GM23338 (cell line): ENCODE measurements around the gene GTF3C1. TPM values are rescaled to one million over a fixed set of nuclear protein-coding genes. Genes with fewer than 3 reads are reported as not detected.

Experiments used
- ATAC-seq: fragments of 200-7000 bp; cut with Tn5 transposase; 3 replicates; pipeline ENCODE4 v1.9.1; 2020
- DNase-seq: peaks from one replicate; pipeline ENCODE4 v3.0.0-alpha.2; 2015; ENCODE audit warnings: low spot score
- H2AFZ ChIP-seq: fragments of 200-600 bp; sonication (generic); 2 replicates; pipeline ENCODE4 v1.8.0; 2016; ENCODE audit warnings: antibody characterized with exemption, mild to moderate bottlenecking, moderate library complexity
- H3F3A ChIP-seq: fragments of 200-600 bp; sonication (generic); replicated peaks from 2 replicates; pipeline ENCODE4 v1.8.0; 2017; ENCODE audit warnings: antibody characterized with exemption, mixed run types, low read depth
- H3K27ac ChIP-seq: fragments of 200-600 bp; sonication (generic); 2 replicates; pipeline ENCODE4 v1.6.1; 2016; ENCODE audit warnings: low read depth
- H3K27me3 ChIP-seq: fragments of 200-600 bp; sonication (generic); 2 replicates; pipeline ENCODE4 v1.8.0; 2016; ENCODE audit warnings: mild to moderate bottlenecking, mixed run types, moderate library complexity; ENCODE audit not compliant: insufficient read depth
- H3K36me3 ChIP-seq: fragments of 200-600 bp; sonication (generic); 2 replicates; pipeline ENCODE4 v1.8.0; 2016; ENCODE audit warnings: mild to moderate bottlenecking; ENCODE audit not compliant: insufficient read depth
- H3K4me1 ChIP-seq: fragments of 200-600 bp; sonication (generic); 2 replicates; pipeline ENCODE4 v1.8.0; 2016; ENCODE audit warnings: mild to moderate bottlenecking, moderate library complexity; ENCODE audit not compliant: insufficient read depth
- H3K4me2 ChIP-seq: fragments of 200-600 bp; sonication (generic); 2 replicates; pipeline ENCODE4 v1.7.1; 2017; ENCODE audit warnings: mixed run types
- H3K4me3 ChIP-seq: fragments of 200-600 bp; sonication (generic); 2 replicates; pipeline ENCODE4 v1.6.1; 2016; ENCODE audit warnings: mixed run types
- H3K79me2 ChIP-seq: fragments of 200-600 bp; sonication (generic); replicated peaks from 2 replicates; pipeline ENCODE4 v1.8.0; 2017; ENCODE audit warnings: mild to moderate bottlenecking; ENCODE audit not compliant: insufficient read depth
- H3K9me2 ChIP-seq: fragments of 200-600 bp; sonication (generic); 2 replicates; pipeline ENCODE4 v1.8.0; 2017; ENCODE audit not compliant: insufficient read depth
- H4K20me1 ChIP-seq: fragments of 200-600 bp; sonication (generic); replicated peaks from 2 replicates; pipeline ENCODE4 v1.8.0; 2017; ENCODE audit warnings: mild to moderate bottlenecking; ENCODE audit not compliant: insufficient read depth
- H3K27ac Mint-ChIP-seq: 2 replicates; pipeline ENCODE4 v1.8.0; 2020; ENCODE audit warnings: inconsistent platforms, mild to moderate bottlenecking, moderate library complexity, mixed read lengths
- H3K27me3 Mint-ChIP-seq: 3 replicates; pipeline ENCODE4 v1.8.0; 2022; ENCODE audit warnings: low read depth, mild to moderate bottlenecking, moderate library complexity, mixed read lengths, inconsistent platforms; ENCODE audit not compliant: insufficient read depth, poor library complexity
- H3K36me3 Mint-ChIP-seq: 3 replicates; pipeline ENCODE4 v1.8.0; 2021; ENCODE audit warnings: low read depth, mild to moderate bottlenecking, inconsistent platforms, moderate library complexity, mixed read lengths
- H3K4me1 Mint-ChIP-seq: 3 replicates; pipeline ENCODE4 v1.8.0; 2020; ENCODE audit warnings: mild to moderate bottlenecking, inconsistent platforms, mixed read lengths
- H3K4me3 Mint-ChIP-seq: 3 replicates; pipeline ENCODE4 v1.8.0; 2021; ENCODE audit warnings: moderate library complexity, mild to moderate bottlenecking, inconsistent platforms, mixed read lengths
- H3K9me3 Mint-ChIP-seq: 3 replicates; pipeline ENCODE4 v1.8.0; 2020; ENCODE audit warnings: moderate library complexity, mild to moderate bottlenecking, inconsistent platforms, mixed read lengths
- CREB1 ChIP-seq: fragments of 250-450 bp; sonication (Bioruptor Pico); IDR thresholded peaks from 2 replicates; pipeline ENCODE4 v1.5.0; 2020; ENCODE audit warnings: low read depth, mild to moderate bottlenecking, moderate library complexity
- CTCF ChIP-seq, 2 experiments: fragments of 200-600 bp in 1 of 2; sonication (generic) in 1 of 2; conservative IDR thresholded peaks; 2 replicates each; pipeline versions ENCODE4 v1.5.1 to v1.6.1; 2016 to 2017; ENCODE audit warnings: antibody characterized with exemption in 2 of 2, low read depth in 2 of 2, mild to moderate bottlenecking in 2 of 2, moderate library complexity in 1 of 2
- ETS1 ChIP-seq: IDR thresholded peaks from 2 replicates; pipeline ENCODE4 v1.6.1; 2016; ENCODE audit warnings: antibody characterized with exemption
- EZH2 ChIP-seq: fragments of 200-600 bp; sonication (generic); IDR thresholded peaks from one replicate; pipeline ENCODE4 v1.8.0; 2017; ENCODE audit warnings: antibody characterized with exemption, mild to moderate bottlenecking, low read depth; ENCODE audit not compliant: unreplicated experiment
- EZH2phosphoT487 ChIP-seq: fragments of 200-600 bp; sonication (generic); IDR thresholded peaks from one replicate; pipeline ENCODE4 v1.8.1; 2018; ENCODE audit warnings: antibody characterized with exemption; ENCODE audit not compliant: unreplicated experiment
- JUNB ChIP-seq: IDR thresholded peaks from one replicate; pipeline ENCODE4 v1.6.1; 2016; ENCODE audit warnings: antibody characterized with exemption; ENCODE audit not compliant: unreplicated experiment
- NANOG ChIP-seq: IDR thresholded peaks from 2 replicates; pipeline ENCODE4 v1.6.1; 2016; ENCODE audit warnings: antibody characterized with exemption, borderline replicate concordance
- POLR2AphosphoS5 ChIP-seq: IDR thresholded peaks from 2 replicates; pipeline ENCODE4 v1.6.1; 2016; ENCODE audit warnings: antibody characterized with exemption, low read depth
- REST ChIP-seq: IDR thresholded peaks from one replicate; pipeline ENCODE4 v1.6.1; 2018; ENCODE audit warnings: antibody characterized with exemption; ENCODE audit not compliant: unreplicated experiment
- STAT1 ChIP-seq: IDR thresholded peaks from one replicate; pipeline ENCODE4 v1.6.1; 2016; ENCODE audit warnings: antibody characterized with exemption; ENCODE audit not compliant: unreplicated experiment
- ZNF114 ChIP-seq: fragments of 250-450 bp; sonication (Bioruptor Pico); IDR thresholded peaks from 2 replicates; pipeline ENCODE4 v1.5.0; 2020; ENCODE audit warnings: mild to moderate bottlenecking, moderate library complexity
- ZNF331 ChIP-seq: fragments of 250-450 bp; sonication (Bioruptor Pico); IDR thresholded peaks from 2 replicates; pipeline ENCODE4 v1.5.0; 2020; ENCODE audit warnings: low read depth, mild to moderate bottlenecking, moderate library complexity
- ZNF462 ChIP-seq: fragments of 250-450 bp; sonication (Bioruptor Pico); IDR thresholded peaks from 2 replicates; pipeline ENCODE4 v1.5.0; 2020; ENCODE audit warnings: mild to moderate bottlenecking, moderate library complexity
- polyA plus RNA-seq: library from polyadenylated mRNA; unstranded; fragments of >200 nt; fragmentation: Nextera tagmentation; extraction: Ambion mirVana; gene quantifications from 2 replicates; pipeline ENCODE4 v1.2.1, GENCODE V29; 2016
- total RNA-seq: library from RNA; depleted of rRNA; stranded (reverse); fragments of >200 nt; shearing (Covaris generic); gene quantifications from 2 replicates; pipeline ENCODE4 v1.2.3, GENCODE V29; 2014

Gene GTF3C1
- total and polyA plus RNA-seq, 2 experiments from 2014 or later, result 78.5 to 138 TPM

- H3K9me2 ChIP-seq, result no peaks in the 10 kb centered on the region
- no peaks in the 10 kb centered on the region for H3K27me3 ChIP-seq
- no peak overlapping the region for H3K4me3 Mint-ChIP-seq
- no peaks in the 10 kb centered on the region for H3K36me3 ChIP-seq
- H4K20me1 ChIP-seq, result no peaks in the 10 kb centered on the region
- DNase-seq, result no peak
- ATAC-seq, result no peak
- no peak for TF ChIP-seq EZH2phosphoT487
- TF ChIP-seq POLR2AphosphoS5, result no peak
- TF ChIP-seq CTCF (conservative IDR thresholded peaks at IDR 0.05; ENCODE audit: low read depth in 2 of 2), result no peak
- TF ChIP-seq NANOG, result no peak
- no peak for TF ChIP-seq ETS1
- TF ChIP-seq ZNF331 (CRISPR knock-in tag), result no peak
- no peak for TF ChIP-seq JUNB
- TF ChIP-seq CREB1 (CRISPR knock-in tag), result no peak
- no peak for TF ChIP-seq ZNF114 (CRISPR knock-in tag)
- no peak for TF ChIP-seq ZNF462
- no peak for TF ChIP-seq EZH2
- no peak for TF ChIP-seq REST
- TF ChIP-seq STAT1, result no peak
- no peak overlapping the region for H3K27ac Mint-ChIP-seq
- H3K4me2 ChIP-seq, result no peak overlapping the region
- H3K27me3 Mint-ChIP-seq, result peaks cover 7% of the 10 kb centered on the region
- no peaks in the 10 kb centered on the region for H3K79me2 ChIP-seq
- no peak overlapping the region for H2AFZ ChIP-seq
- no peak overlapping the region for H3K27ac ChIP-seq
- H3K4me1 ChIP-seq, result no peaks in the 10 kb centered on the region
- H3K4me3 ChIP-seq, result no peak overlapping the region
- no peaks in the 10 kb centered on the region; the same call in 2 of the 3 replicates for H3K4me1 Mint-ChIP-seq
- peaks cover 11% of the 10 kb centered on the region for H3K36me3 Mint-ChIP-seq
- H3F3A ChIP-seq, result no peaks in the 10 kb centered on the region
- peaks cover 22% of the 10 kb centered on the region for H3K9me3 Mint-ChIP-seq
Observed at GRCh38 chr16:27449434-27450195, 100.1 kb downstream of the GTF3C1 start.
